GM15510 (cell line): Measurements from ENCODE around the gene CFAP157.

Experiments
- POLR2A ChIP-seq: IDR thresholded peaks from 3 replicates; pipeline ENCODE4 v1.6.1; 2011; ENCODE audit warnings: borderline replicate concordance; ENCODE audit not compliant: insufficient read length; ENCODE audit errors: extremely low read depth

The CFAP157 gene

GRCh38 chr9:127734247-127734746 lies 27.5 kb downstream of the CFAP157 start:
- TF ChIP-seq POLR2A: no peak

GRCh38 chr9:127734747-127735529 lies 28.1 kb downstream of the CFAP157 start, which contains the start of gene TOR2A:
TOR2A (minus strand) TSS chr9:127735294; CDS start chr9:127735270, 24 bp downstream.
- TF ChIP-seq POLR2A: peak; percentile 80

GRCh38 chr9:127735530-127736185 lies 28.9 kb downstream of the CFAP157 start:
- TF ChIP-seq POLR2A: no peak

GRCh38 chr9:127738666-127739065 lies 31.9 kb downstream of the CFAP157 start:
- TF ChIP-seq POLR2A: no peak

- no peak for TF ChIP-seq POLR2A
Observed at GRCh38 chr9:127739614-127740330, 33.0 kb downstream of the CFAP157 start.

GRCh38 chr9:127741831-127742434 lies 35.1 kb downstream of the CFAP157 start:
- no peak for TF ChIP-seq POLR2A

GRCh38 chr9:127742435-127743088 lies 35.8 kb downstream of the CFAP157 start:
- no peak for TF ChIP-seq POLR2A

- no peak for TF ChIP-seq POLR2A
Observed at GRCh38 chr9:127744398-127745110, 37.8 kb downstream of the CFAP157 start.

GRCh38 chr9:127746959-127747569 lies 40.3 kb downstream of the CFAP157 start:
- TF ChIP-seq POLR2A: no peak

- no peak for TF ChIP-seq POLR2A
Observed at GRCh38 chr9:127749090-127749787, 42.5 kb downstream of the CFAP157 start.

GRCh38 chr9:127751269-127752054 lies 44.7 kb downstream of the CFAP157 start:
- no peak for TF ChIP-seq POLR2A

GRCh38 chr9:127753148-127753547 lies 46.4 kb downstream of the CFAP157 start:
- no peak for TF ChIP-seq POLR2A

- no peak for TF ChIP-seq POLR2A
Observed at GRCh38 chr9:127753622-127754021, 46.8 kb downstream of the CFAP157 start.
